ENCODE results near the gene KLK1. TPM values are rescaled to one million over a fixed set of nuclear protein-coding genes. Genes with fewer than 3 reads are reported as not detected.

The KLK1 gene
- total RNA-seq, 1 experiment from 2014 or later: not detected

- peaks cover 15% of the 10 kb centered on the region for H3K4me1 ChIP-seq (ENCODE audit: insufficient read depth, low read length, poor library complexity, severe bottlenecking)
- H3K36me3 ChIP-seq (ENCODE audit: insufficient read depth, low read length, poor library complexity, severe bottlenecking): peaks cover 37% of the 10 kb centered on the region
- H3K4me3 ChIP-seq (ENCODE audit: low read depth, low read length, poor library complexity, severe bottlenecking): peak overlapping the region; percentile 94
- CTCF ChIA-PET: interaction anchor here (1.0 kb wide), 1 partner anchor 9 kb away, joined by 3 read pairs; no protein-coding TSS in a partner anchor
- no TSS peak for BruUV-seq (replicated peaks)
- intact Hi-C loops (cut with micrococcal nuclease; ENCODE audit: unreplicated experiment): no loop called here
- DNase-seq (ENCODE audit: low spot score): peak; percentile 99
- H3K27me3 ChIP-seq (replicated peaks; ENCODE audit: insufficient read depth, low read depth, low read length, poor library complexity): no peaks in the 10 kb centered on the region
- H3K9me3 ChIP-seq (ENCODE audit: low read depth, low read length, poor library complexity, severe bottlenecking): no peaks in the 10 kb centered on the region
- TF ChIP-seq EZH2 (IDR thresholded peaks at IDR 0.05; ENCODE audit: borderline replicate concordance, low read depth, low read length, poor library complexity, severe bottlenecking) (no peak), CTCF (conservative IDR thresholded peaks at IDR 0.05; ENCODE audit: low read depth, low read length) (no peak)
- H3K27ac ChIP-seq (ENCODE audit: low read depth, low read length, poor library complexity, severe bottlenecking): peak overlapping the region; percentile 99
- POLR2A ChIA-PET (ENCODE audit: low non-redundant PET): interaction anchor here (0.5 to 0.6 kb wide), 3 partner anchors 38 to 429 kb away, joined by 3 to 4 read pairs (median 3); no protein-coding TSS in a partner anchor
These were observed 18.9 kb downstream of the KLK1 start for GRCh38 chr19:50804420-50805272.

GRCh38 chr19:50803633-50804419 lies 19.8 kb downstream of the KLK1 start:
- DNase-seq (ENCODE audit: low spot score): no peak

More at GRCh38 chr19:50803633-50804419, 19.8 kb downstream of the KLK1 start:
- Histone ChIP-seq H3K27ac (ENCODE audit: low read depth, low read length, poor library complexity, severe bottlenecking) (peak overlapping the region; percentile 99), H3K36me3 (ENCODE audit: insufficient read depth, low read length, poor library complexity, severe bottlenecking) (peaks cover 45% of the 10 kb centered on the region), H3K4me1 (ENCODE audit: insufficient read depth, low read length, poor library complexity, severe bottlenecking) (peaks cover 15% of the 10 kb centered on the region), H3K9me3 (ENCODE audit: low read depth, low read length, poor library complexity, severe bottlenecking) (no peaks in the 10 kb centered on the region), H3K4me3 (ENCODE audit: low read depth, low read length, poor library complexity, severe bottlenecking) (peak overlapping the region; percentile 94), H3K27me3 (replicated peaks; ENCODE audit: insufficient read depth, low read depth, low read length, poor library complexity) (no peaks in the 10 kb centered on the region)
- TF ChIP-seq CTCF (conservative IDR thresholded peaks at IDR 0.05; ENCODE audit: low read depth, low read length) (no peak), EZH2 (IDR thresholded peaks at IDR 0.05; ENCODE audit: borderline replicate concordance, low read depth, low read length, poor library complexity, severe bottlenecking) (no peak)
- CTCF ChIA-PET: no interaction called here
- BruUV-seq (replicated peaks): TSS peak; percentile 83
- intact Hi-C loops (cut with micrococcal nuclease; ENCODE audit: unreplicated experiment): no loop called here
- POLR2A ChIA-PET (ENCODE audit: low non-redundant PET): interaction anchor here (0.5 to 0.6 kb wide), 2 partner anchors 303 to 428 kb away, joined by 3 to 4 read pairs; no protein-coding TSS in a partner anchor
